DND-41 (cell line): ENCODE results near the gene OSTM1.

Experiments
- ATAC-seq: fragments of 200-7000 bp; cut with Tn5 transposase; 3 replicates; pipeline ENCODE4 v1.9.1; 2021; ENCODE audit warnings: low read depth; ENCODE audit not compliant: insufficient read depth
- DNase-seq: peaks from one replicate; pipeline ENCODE4 v3.0.0-alpha.2; 2020
- H2AFZ ChIP-seq: 2 replicates; pipeline ENCODE4 v1.6.0; 2012; ENCODE audit warnings: low read depth, low read length
- H3K27ac ChIP-seq: 2 replicates; pipeline ENCODE4 v1.5.1; 2012; ENCODE audit warnings: low read length, inconsistent platforms
- H3K27me3 ChIP-seq: fragments of 200-600 bp; sonication (generic); 2 replicates; pipeline ENCODE4 v1.6.0; 2012; ENCODE audit warnings: low read length, mild to moderate bottlenecking, inconsistent platforms; ENCODE audit not compliant: insufficient read depth, poor library complexity
- H3K36me3 ChIP-seq: 2 replicates; pipeline ENCODE4 v1.5.1; 2012; ENCODE audit warnings: low read length, inconsistent platforms; ENCODE audit not compliant: insufficient read depth
- H3K4me1 ChIP-seq: 2 replicates; pipeline ENCODE4 v1.5.1; 2012; ENCODE audit warnings: mild to moderate bottlenecking, low read length; ENCODE audit not compliant: insufficient read depth
- H3K4me2 ChIP-seq: 2 replicates; pipeline ENCODE4 v1.6.0; 2012; ENCODE audit warnings: mild to moderate bottlenecking, moderate library complexity, low read length, inconsistent platforms; ENCODE audit not compliant: insufficient read depth
- H3K4me3 ChIP-seq, 2 experiments: fragments of 200-600 bp in 1 of 2; shearing (Covaris generic) in 1 of 2; 2 replicates each; pipeline ENCODE4 v1.5.1; 2012 to 2016; ENCODE audit warnings: inconsistent platforms in 2 of 2, low read length in 2 of 2, mild to moderate bottlenecking in 2 of 2, low read depth in 1 of 2, moderate library complexity in 1 of 2
- H3K79me2 ChIP-seq: 2 replicates; pipeline ENCODE4 v1.6.0; 2012; ENCODE audit warnings: low read length, inconsistent platforms; ENCODE audit not compliant: insufficient read depth
- H3K9ac ChIP-seq: 2 replicates; pipeline ENCODE4 v1.6.0; 2012; ENCODE audit warnings: low read depth, mild to moderate bottlenecking, inconsistent platforms, low read length, moderate library complexity
- H3K9me3 ChIP-seq: 2 replicates; pipeline ENCODE4 v1.5.1; 2012; ENCODE audit warnings: low read length, moderate library complexity, mild to moderate bottlenecking, inconsistent platforms; ENCODE audit not compliant: insufficient read depth, severe bottlenecking
- H4K20me1 ChIP-seq: 2 replicates; pipeline ENCODE4 v1.6.0; 2012; ENCODE audit warnings: low read length; ENCODE audit not compliant: insufficient read depth
- CTCF ChIP-seq: IDR thresholded peaks from 2 replicates; pipeline ENCODE4 v1.5.1; 2012; ENCODE audit warnings: borderline replicate concordance, low read length, moderate library complexity, mild to moderate bottlenecking; ENCODE audit not compliant: poor library complexity, severe bottlenecking; ENCODE audit errors: extremely low read depth
- EZH2 ChIP-seq: IDR thresholded peaks from 3 replicates; pipeline ENCODE4 v1.6.1; 2012; ENCODE audit warnings: borderline replicate concordance, low read depth, mild to moderate bottlenecking, moderate library complexity, low read length, inconsistent platforms; ENCODE audit not compliant: severe bottlenecking

OSTM1 gene

GRCh38 chr6:108121612-108122011, 47.1 kb upstream of the OSTM1 start:
- Histone ChIP-seq H3K4me1 (peaks cover 12% of the 10 kb centered on the region), H3K27ac (no peak overlapping the region), H3K79me2 (no peaks in the 10 kb centered on the region), H3K4me2 (no peak overlapping the region), H3K9me3 (no peaks in the 10 kb centered on the region), H4K20me1 (no peaks in the 10 kb centered on the region; the same call in 1 of the 2 replicates), H3K36me3 (no peaks in the 10 kb centered on the region), H3K4me3 (no peak overlapping the region), H3K9ac (no peak overlapping the region), H3K27me3 (peaks cover 20% of the 10 kb centered on the region), H2AFZ (no peak overlapping the region)
- DNase-seq (no peak), ATAC-seq (no peak)
- TF ChIP-seq CTCF = no peak
- no peak for TF ChIP-seq EZH2

- Histone ChIP-seq H3K4me3 (no peak overlapping the region), H2AFZ (no peak overlapping the region), H3K4me1 (peaks cover 12% of the 10 kb centered on the region), H3K27ac (no peak overlapping the region), H3K36me3 (no peaks in the 10 kb centered on the region), H3K79me2 (no peaks in the 10 kb centered on the region), H3K9me3 (no peaks in the 10 kb centered on the region), H4K20me1 (no peaks in the 10 kb centered on the region; the same call in 1 of the 2 replicates), H3K9ac (no peak overlapping the region), H3K27me3 (peaks cover 23% of the 10 kb centered on the region), H3K4me2 (no peak overlapping the region)
- DNase-seq (no peak), ATAC-seq (no peak)
- TF ChIP-seq CTCF (no peak), EZH2 (no peak)
Measured at GRCh38 chr6:108120311-108120710, 45.8 kb upstream of the OSTM1 start.

- Histone ChIP-seq H3K4me3 (no peak overlapping the region), H3K4me1 (peaks cover 12% of the 10 kb centered on the region), H3K36me3 (no peaks in the 10 kb centered on the region), H3K9me3 (no peaks in the 10 kb centered on the region), H3K27ac (no peak overlapping the region), H2AFZ (no peak overlapping the region), H4K20me1 (no peaks in the 10 kb centered on the region; the same call in 1 of the 2 replicates), H3K27me3 (peaks cover 25% of the 10 kb centered on the region), H3K4me2 (no peak overlapping the region), H3K79me2 (no peaks in the 10 kb centered on the region), H3K9ac (no peak overlapping the region)
- DNase-seq (no peak), ATAC-seq (no peak)
- TF ChIP-seq EZH2 (no peak), CTCF (no peak)
Measured at GRCh38 chr6:108119769-108120141, 45.2 kb upstream of the OSTM1 start.
